IMR-90 (cell line): ENCODE measurements around the gene LEKR1. TPM values are rescaled to one million over a fixed set of nuclear protein-coding genes. Genes with fewer than 3 reads are reported as not detected.

ENCODE experiments used
- ATAC-seq: fragments of 200-7000 bp; cut with Tn5 transposase; 2 replicates; pipeline ENCODE4 v1.9.1; 2020; ENCODE audit warnings: low read depth, mild to moderate bottlenecking, moderate library complexity
- BruUV-seq: library from RNA; stranded (reverse); fragments of 400-500 nt; replicated peaks from 2 replicates; lab custom pipeline; 2021; lab: Mats Ljungman, UMichigan
- CTCF ChIA-PET: fragments of 300-600 bp; formaldehyde crosslinking; extraction: SDS; loops from one replicate; lab custom pipeline; 2021; ENCODE audit warnings: antibody characterized with exemption; lab: Yijun Ruan, JAX
- POLR2A ChIA-PET: fragments of 300-600 bp; sonication (Branson Sonifier 250); formaldehyde crosslinking; loops from one replicate; lab custom pipeline; 2022; ENCODE audit warnings: antibody characterized with exemption; ENCODE audit not compliant: unreplicated experiment; lab: Charles Lee
- DNase-seq: peaks from one replicate; pipeline ENCODE4 v3.0.0; 2013
- H2AFZ ChIP-seq: replicated peaks from 2 replicates; pipeline ENCODE3; 2013; ENCODE audit warnings: low read length, mild to moderate bottlenecking; ENCODE audit not compliant: poor library complexity
- H2AK5ac ChIP-seq: 2 replicates; pipeline ENCODE4 v1.6.1; 2013; ENCODE audit warnings: low read depth, low read length, inconsistent platforms
- H2AK9ac ChIP-seq: replicated peaks from 2 replicates; pipeline ENCODE3; 2013; ENCODE audit warnings: mild to moderate bottlenecking, low read depth, low read length, moderate library complexity; ENCODE audit not compliant: poor library complexity
- H2BK120ac ChIP-seq: 2 replicates; pipeline ENCODE4 v1.6.1; 2013; ENCODE audit warnings: low read depth, low read length, inconsistent platforms
- H2BK15ac ChIP-seq: 3 replicates; pipeline ENCODE4 v1.6.1; 2013; ENCODE audit warnings: low read depth, low read length, inconsistent platforms
- H2BK20ac ChIP-seq: 2 replicates; pipeline ENCODE4 v1.6.1; 2013; ENCODE audit warnings: low read depth, mild to moderate bottlenecking, inconsistent platforms, low read length, moderate library complexity
- H2BK5ac ChIP-seq: 2 replicates; pipeline ENCODE4 v1.6.1; 2013; ENCODE audit warnings: mild to moderate bottlenecking, low read depth, low read length, inconsistent platforms; ENCODE audit not compliant: poor library complexity, severe bottlenecking
- H3K14ac ChIP-seq: replicated peaks from 2 replicates; pipeline ENCODE4 v1.6.1; 2013; ENCODE audit warnings: low read depth, low read length, inconsistent platforms
- H3K18ac ChIP-seq: 2 replicates; pipeline ENCODE4 v1.6.1; 2013; ENCODE audit warnings: low read depth, low read length, control low read depth
- H3K23ac ChIP-seq: 2 replicates; pipeline ENCODE4 v1.6.1; 2013; ENCODE audit warnings: low read depth, low read length, inconsistent platforms
- H3K27ac ChIP-seq: 2 replicates; pipeline ENCODE4 v1.5.1; 2013; ENCODE audit warnings: mild to moderate bottlenecking, control low read depth, low read length; ENCODE audit not compliant: insufficient read depth
- H3K27me3 ChIP-seq: 2 replicates; pipeline ENCODE4 v1.6.1; 2013; ENCODE audit warnings: low read length; ENCODE audit not compliant: control insufficient read depth, insufficient read depth
- H3K36me3 ChIP-seq: 2 replicates; pipeline ENCODE4 v1.6.1; 2013; ENCODE audit warnings: low read length, mixed read lengths; ENCODE audit not compliant: control insufficient read depth, insufficient read depth
- H3K4ac ChIP-seq: 2 replicates; pipeline ENCODE4 v1.6.1; 2013; ENCODE audit warnings: low read depth, low read length, inconsistent platforms
- H3K4me1 ChIP-seq: 2 replicates; pipeline ENCODE4 v1.6.1; 2013; ENCODE audit warnings: low read length, mixed read lengths; ENCODE audit not compliant: control insufficient read depth, insufficient read depth
- H3K4me2 ChIP-seq: 2 replicates; pipeline ENCODE4 v1.6.1; 2013; ENCODE audit warnings: low read depth, mild to moderate bottlenecking, control low read depth, low read length, moderate library complexity
- H3K4me3 ChIP-seq: 2 replicates; pipeline ENCODE4 v1.5.1; 2013; ENCODE audit warnings: low read depth, mild to moderate bottlenecking, control low read depth, low read length, moderate library complexity; ENCODE audit not compliant: insufficient read depth
- H3K56ac ChIP-seq: 2 replicates; pipeline ENCODE4 v1.6.1; 2013; ENCODE audit warnings: low read length, inconsistent platforms; ENCODE audit not compliant: insufficient read depth; ENCODE audit errors: extremely low read depth
- H3K79me1 ChIP-seq, 2 experiments: 2 replicates each; pipeline ENCODE4 v1.6.1; 2013; ENCODE audit warnings: low read length in 2 of 2, inconsistent platforms in 1 of 2, low read depth in 1 of 2
- H3K9ac ChIP-seq: 2 replicates; pipeline ENCODE4 v1.6.1; 2013; ENCODE audit warnings: low read depth, low read length, control low read depth
- H3K9me1 ChIP-seq: 2 replicates; pipeline ENCODE4 v1.6.1; 2013; ENCODE audit warnings: low read length, inconsistent platforms; ENCODE audit not compliant: insufficient read depth
- H3K9me3 ChIP-seq: 2 replicates; pipeline ENCODE4 v1.6.1; 2013; ENCODE audit warnings: low read length; ENCODE audit not compliant: control insufficient read depth, insufficient read depth
- H4K20me1 ChIP-seq: 2 replicates; pipeline ENCODE4 v1.6.1; 2013; ENCODE audit warnings: low read length, inconsistent platforms; ENCODE audit not compliant: insufficient read depth
- H4K5ac ChIP-seq: 2 replicates; pipeline ENCODE4 v1.6.1; 2013; ENCODE audit warnings: mild to moderate bottlenecking, low read depth, low read length, control low read depth
- H4K8ac ChIP-seq, 2 experiments: 2 replicates each; pipeline ENCODE4 v1.6.1; 2013; ENCODE audit warnings: low read depth in 2 of 2, low read length in 2 of 2, control low read depth in 1 of 2, inconsistent platforms in 1 of 2
- H4K91ac ChIP-seq: 2 replicates; pipeline ENCODE4 v1.6.1; 2013; ENCODE audit warnings: low read depth, low read length, inconsistent platforms; ENCODE audit not compliant: insufficient read depth
- BHLHE40 ChIP-seq: fragments of 150-350 bp; IDR thresholded peaks from 2 replicates; pipeline ENCODE4 v1.6.1; 2016; ENCODE audit warnings: mild to moderate bottlenecking, low read depth, low read length
- CEBPB ChIP-seq: IDR thresholded peaks from 2 replicates; pipeline ENCODE4 v1.6.1; 2012; ENCODE audit warnings: low read depth, low read length, improper control_type of control experiment
- CHD1 ChIP-seq: IDR thresholded peaks from 2 replicates; pipeline ENCODE4 v1.6.1; 2012; ENCODE audit warnings: low read depth, low read length, improper control_type of control experiment
- CTCF ChIP-seq: conservative IDR thresholded peaks from 2 replicates; pipeline ENCODE4 v1.5.1; 2012; ENCODE audit warnings: mild to moderate bottlenecking, low read depth, low read length, improper control_type of control experiment
- ELK1 ChIP-seq: fragments of 150-350 bp; IDR thresholded peaks from 2 replicates; pipeline ENCODE4 v1.6.1; 2016; ENCODE audit warnings: low read depth, mild to moderate bottlenecking, low read length, moderate library complexity, borderline replicate concordance
- FOS ChIP-seq: fragments of 150-350 bp; IDR thresholded peaks from 2 replicates; pipeline ENCODE4 v1.6.1; 2016; ENCODE audit warnings: low read depth, low read length
- MAFK ChIP-seq: IDR thresholded peaks from 2 replicates; pipeline ENCODE4 v1.6.1; 2012; ENCODE audit warnings: low read depth, low read length, improper control_type of control experiment
- MAZ ChIP-seq: IDR thresholded peaks from 2 replicates; pipeline ENCODE4 v1.6.1; 2012; ENCODE audit warnings: low read depth, mild to moderate bottlenecking, low read length, improper control_type of control experiment, moderate library complexity, borderline replicate concordance
- MXI1 ChIP-seq: IDR thresholded peaks from 2 replicates; pipeline ENCODE4 v1.6.1; 2012; ENCODE audit warnings: low read depth, mild to moderate bottlenecking, low read length, moderate library complexity, borderline replicate concordance
- NFE2L2 ChIP-seq: fragments of 150-350 bp; IDR thresholded peaks from 2 replicates; pipeline ENCODE4 v1.6.1; 2016; ENCODE audit warnings: low read depth, mild to moderate bottlenecking, low read length
- POLR2A ChIP-seq: IDR thresholded peaks from 2 replicates; pipeline ENCODE4 v1.6.1; 2012; ENCODE audit warnings: mild to moderate bottlenecking, low read depth, low read length
- RAD21 ChIP-seq: IDR thresholded peaks from 2 replicates; pipeline ENCODE4 v1.6.1; 2012; ENCODE audit warnings: low read length, improper control_type of control experiment
- RCOR1 ChIP-seq: IDR thresholded peaks from 2 replicates; pipeline ENCODE4 v1.6.1; 2012; ENCODE audit warnings: mild to moderate bottlenecking, low read length, improper control_type of control experiment; ENCODE audit not compliant: insufficient replicate concordance
- RFX5 ChIP-seq: IDR thresholded peaks from 2 replicates; pipeline ENCODE4 v1.8.0; 2012; ENCODE audit warnings: low read depth, mild to moderate bottlenecking, low read length, moderate library complexity
- SMC3 ChIP-seq: fragments of 150-350 bp; IDR thresholded peaks from 2 replicates; pipeline ENCODE4 v1.6.1; 2016; ENCODE audit warnings: low read depth, mild to moderate bottlenecking, antibody characterized with exemption, low read length, moderate library complexity
- USF2 ChIP-seq: fragments of 150-350 bp; IDR thresholded peaks from 2 replicates; pipeline ENCODE4 v1.6.1; 2017; ENCODE audit warnings: mild to moderate bottlenecking, antibody characterized with exemption, low read length, low read depth
- WGBS, 2 experiments: methylation state at CpG; one replicate each; pipeline versions ENCODE4 v1.1.5 to v1.1.7; 2013; ENCODE audit warnings: missing lambda C conversion rate in 2 of 2; ENCODE audit not compliant: insufficient read length in 1 of 2; ENCODE audit errors: extremely low coverage in 2 of 2; 5-methylcytosine and 5-hydroxymethylcytosine counted together
- dilution Hi-C: fragments of 300-500 bp; cut with HindIII; formaldehyde crosslinking; loops from one replicate; pipeline ENCODE4 v1.14.3; 2018; ENCODE audit warnings: low sequenced_read_pairs; ENCODE audit not compliant: unreplicated experiment
- in situ Hi-C: fragments of 300-500 bp; cut with MboI; formaldehyde crosslinking; loops from 3 replicates; pipeline ENCODE4 v1.14.3; 2019; ENCODE audit warnings: low sequenced_read_pairs, inconsistent platforms, mixed read lengths
- intact Hi-C: fragments of 100-400 bp; cut with micrococcal nuclease; formaldehyde crosslinking; loops from 2 replicates; pipeline ENCODE4 v1.10.0; 2022
- polyA plus RNA-seq, 3 experiments: library from polyadenylated mRNA; depleted of rRNA; stranded (reverse); fragments of >200 nt; gene quantifications; 2 replicates each; pipeline ENCODE4 v1.2.3, GENCODE V29; 2012; ENCODE audit warnings: low replicate concordance in 1 of 3
- total RNA-seq: library from RNA; depleted of rRNA; stranded (reverse); fragments of >200 nt; gene quantifications from 2 replicates; pipeline ENCODE4 v1.2.3, GENCODE V29; 2012

LEKR1 gene
- total and polyA plus RNA-seq, 2 of the 4 experiments (the other 2 are of a cell fraction): 0.19 to 0.36 TPM

GRCh38 chr3:156825795-156826143, 384 bp upstream of the LEKR1 start:
- Histone ChIP-seq H2BK120ac (peak overlapping the region; percentile 93), H3K23ac (peak overlapping the region; percentile 97), H4K8ac (peak overlapping the region; percentile 94 to 99), H3K18ac (peak overlapping the region; percentile 86), H2AFZ (peak overlapping the region; percentile 98), H3K56ac (peak overlapping the region; percentile 86), H2AK9ac (peak overlapping the region; percentile 93), H3K79me1 (peaks cover 10 to 15% of the 10 kb centered on the region in 2 experiments; a peak in 3 of 4 replicates), H4K20me1 (no peaks in the 10 kb centered on the region), H4K91ac (peak overlapping the region; percentile 91), H2BK15ac (peak overlapping the region; percentile 97), H3K27ac (peak overlapping the region; percentile 92), H3K4me3 (peak overlapping the region; percentile 53), H3K36me3 (no peaks in the 10 kb centered on the region), H3K27me3 (no peaks in the 10 kb centered on the region), H4K5ac (peak overlapping the region; percentile 97), H3K9me1 (peaks cover 7% of the 10 kb centered on the region; the same call in 1 of the 2 replicates), H3K9ac (peak overlapping the region; percentile 85), H2AK5ac (peak overlapping the region; percentile 99), H3K14ac (peak overlapping the region; percentile 95), H2BK20ac (peak overlapping the region; percentile 77), H3K9me3 (no peaks in the 10 kb centered on the region), H3K4me2 (peak overlapping the region; percentile 74), H3K4me1 (peaks cover 1% of the 10 kb centered on the region), H3K4ac (peak overlapping the region; percentile 97), H2BK5ac (peak overlapping the region; percentile 83)
- dilution Hi-C loops (no loop called here), intact Hi-C loops (loop anchor here (1.0 kb wide), 1 partner anchor 248 kb away; no protein-coding TSS in a partner anchor), in situ Hi-C loops (loop anchor here (5.0 to 25.0 kb wide), 2 partner anchors 288 to 312 kb away; no protein-coding TSS in a partner anchor)
- no peak for DNase-seq
- peak; percentile 66 for ATAC-seq
- no peak for TF ChIP-seq RFX5
- no peak for TF ChIP-seq SMC3
- TF ChIP-seq RAD21: peak; percentile 46
- TF ChIP-seq CEBPB: no peak
- no peak for TF ChIP-seq MAFK
- TF ChIP-seq MXI1: no peak
- TF ChIP-seq BHLHE40: no peak
- no peak for TF ChIP-seq MAZ
- TF ChIP-seq ELK1: no peak
- TF ChIP-seq USF2: no peak
- TF ChIP-seq RCOR1: peak; percentile 33
- no peak for TF ChIP-seq CHD1
- no peak for TF ChIP-seq NFE2L2
- TF ChIP-seq FOS: no peak
- peak; percentile 85 for TF ChIP-seq POLR2A
- TF ChIP-seq CTCF: no peak
- ChIA-PET POLR2A (no interaction called here), CTCF (no interaction called here)
- BruUV-seq: no TSS peak
- no CpG with 5 or more reads among the region's 8 CpGs for WGBS, 2 experiments
